Spinal cord (tissue), 4 donors: ENCODE results near the gene PPRC1. TPM values are rescaled to one million over a fixed set of nuclear protein-coding genes. Genes with fewer than 3 reads are reported as not detected.

Experiments used
- polyA plus RNA-seq, 2 donors: library from polyadenylated mRNA; unstranded; fragments of 120-200 nt; gene quantifications; one replicate each; pipeline ENCODE4 v1.2.1, GENCODE V29; 2013; ENCODE audit not compliant: insufficient read length in 2 of 2
- small RNA-seq: library from RNA; depleted of rRNA; stranded (forward); fragments of <200 nt; gene quantifications from one replicate; pipeline ENCODE3, GENCODE V24; 2014; ENCODE audit warnings: low replicate concordance
- total RNA-seq, 2 donors: library from RNA; depleted of rRNA in 1 of 2; stranded (reverse); fragments of 120-200 nt in 1 of 2; fragments of >200 nt in 1 of 2; gene quantifications; one replicate each; pipeline versions ENCODE4 v1.2.3 to v1.2.4, GENCODE V29; 2013 to 2014

The PPRC1 gene
- total and polyA plus RNA-seq, 4 donors: 9.9 to 30.0 (median 18.7) TPM

Small RNAs within 50 kb of the gene (small RNA-seq; reads per million reads assigned to genes)
- gene AL500527.1 (not detected), gene AL500527.2 (not detected)

Other genes starting within 250 kb of the PPRC1 start
- 10 to 100 TPM; 14.0 to 21.1 TPM for gene ARMH3, start 76.9 kb upstream of the PPRC1 start, total RNA-seq
- gene ARMH3, start 76.9 kb upstream of the PPRC1 start, polyA plus RNA-seq: 10 to 100 TPM; 20.5 to 25.1 TPM
- gene HPS6, start 67.7 kb upstream of the PPRC1 start, total RNA-seq: 10 to 100 TPM; 12.2 to 18.3 TPM
- 10 to 100 TPM; 12.7 to 12.9 TPM for gene HPS6, start 67.7 kb upstream of the PPRC1 start, polyA plus RNA-seq
- 10 to 100 TPM; 40.4 to 84.9 TPM for gene LDB1, start 12.7 kb upstream of the PPRC1 start, total RNA-seq
- gene LDB1, start 12.7 kb upstream of the PPRC1 start, polyA plus RNA-seq: 100 to 1,000 TPM in 1 of 2 donors, 10 to 100 TPM in 1; 95.7 to 102 TPM
- gene NOLC1, start 19.3 kb downstream of the PPRC1 start, total RNA-seq: 10 to 100 TPM; 36.1 to 45.3 TPM
- 100 to 1,000 TPM in 1 of 2 donors, 10 to 100 TPM in 1; 92.0 to 103 TPM for gene NOLC1, start 19.3 kb downstream of the PPRC1 start, polyA plus RNA-seq
- under 1 TPM; 0.40 to 0.50 TPM for gene ELOVL3, start 93.3 kb downstream of the PPRC1 start, total RNA-seq
- under 1 TPM in 1 of 2 donors, not detected in 1; 0.42 TPM for gene ELOVL3, start 93.3 kb downstream of the PPRC1 start, polyA plus RNA-seq
- gene PITX3, start 108.5 kb downstream of the PPRC1 start, total RNA-seq: 1 to 10 TPM in 1 of 2 donors, not detected in 1; 1.6 TPM
- under 1 TPM; 0.14 to 0.22 TPM for gene PITX3, start 108.5 kb downstream of the PPRC1 start, polyA plus RNA-seq
- gene GBF1, start 112.5 kb downstream of the PPRC1 start, total RNA-seq: 10 to 100 TPM; 29.0 to 35.5 TPM
- gene GBF1, start 112.5 kb downstream of the PPRC1 start, polyA plus RNA-seq: 10 to 100 TPM; 59.1 to 60.4 TPM